HepG2 (cell line): Measurements from ENCODE around the gene AFG1L. TPM values are rescaled to one million over a fixed set of nuclear protein-coding genes. Genes with fewer than 3 reads are reported as not detected.

Experiments used
- ARID2 ChIP-seq: sonication (generic); formaldehyde crosslinking; IDR thresholded peaks from 2 replicates; pipeline ENCODE4 v1.8.1; 2022; ENCODE audit warnings: mild to moderate bottlenecking, missing genetic modification reagents, borderline replicate concordance
- BCL6 ChIP-seq: IDR thresholded peaks from 2 replicates; pipeline ENCODE4 v1.6.1; 2016; ENCODE audit warnings: missing genetic modification reagents, missing compliant biosample characterization
- CEBPG ChIP-seq: IDR thresholded peaks from 2 replicates; pipeline ENCODE4 v1.6.1; 2016
- CENPX ChIP-seq: sonication (generic); formaldehyde crosslinking; IDR thresholded peaks from 2 replicates; pipeline ENCODE4 v1.9.0; 2021; ENCODE audit warnings: mild to moderate bottlenecking, missing genetic modification reagents, moderate library complexity
- CHD4 ChIP-seq: fragments of 200-600 bp; sonication (generic); IDR thresholded peaks from 2 replicates; pipeline ENCODE4 v1.7.0; 2017; ENCODE audit warnings: mild to moderate bottlenecking, low read length, borderline replicate concordance
- EED ChIP-seq: sonication (generic); formaldehyde crosslinking; IDR thresholded peaks from 2 replicates; pipeline ENCODE4 v1.5.0; 2020; ENCODE audit warnings: mild to moderate bottlenecking, missing genetic modification reagents
- HDAC2 ChIP-seq: sonication (generic); formaldehyde crosslinking; IDR thresholded peaks from 2 replicates; pipeline ENCODE4 v1.4.0; 2020; ENCODE audit warnings: missing genetic modification reagents
- HOXA7 ChIP-seq: sonication (generic); formaldehyde crosslinking; IDR thresholded peaks from 2 replicates; pipeline ENCODE4 v1.8.1; 2022; ENCODE audit warnings: mild to moderate bottlenecking, missing genetic modification reagents, moderate library complexity
- KDM5A ChIP-seq: fragments of 200-600 bp; sonication (generic); IDR thresholded peaks from 2 replicates; pipeline ENCODE4 v1.7.0; 2018; ENCODE audit warnings: antibody characterized with exemption, mild to moderate bottlenecking, low read length, borderline replicate concordance
- NCOA5 ChIP-seq: sonication (generic); formaldehyde crosslinking; IDR thresholded peaks from 2 replicates; pipeline ENCODE4 v1.4.0; 2020; ENCODE audit warnings: missing genetic modification reagents
- PRPF4 ChIP-seq: fragments of 200-400 bp; formaldehyde crosslinking; IDR thresholded peaks from 2 replicates; pipeline ENCODE4 v1.6.1; 2016; ENCODE audit warnings: low read length, low read depth; ENCODE audit not compliant: poor library complexity, severe bottlenecking
- RARA ChIP-seq: IDR thresholded peaks from 2 replicates; pipeline ENCODE4 v1.6.1; 2016; ENCODE audit warnings: missing genetic modification reagents, missing compliant biosample characterization
- SALL1 ChIP-seq: sonication (generic); formaldehyde crosslinking; IDR thresholded peaks from 2 replicates; pipeline ENCODE4 v1.8.0; 2022; ENCODE audit warnings: mild to moderate bottlenecking, missing genetic modification reagents
- SETDB1 ChIP-seq: sonication (generic); formaldehyde crosslinking; IDR thresholded peaks from 2 replicates; pipeline ENCODE4 v1.5.1; 2020; ENCODE audit warnings: missing genetic modification reagents, mild to moderate bottlenecking, borderline replicate concordance
- SP1 ChIP-seq, 2 experiments: fragments of 450-650 bp in 1 of 2; sonication (generic) in 1 of 2; formaldehyde crosslinking in 1 of 2; IDR thresholded peaks; 2 replicates each; pipeline versions ENCODE4 v1.4.0 to v1.6.1; 2016 to 2020; ENCODE audit warnings: missing genetic modification reagents in 1 of 2
- SRF ChIP-seq: IDR thresholded peaks from 2 replicates; pipeline ENCODE4 v1.6.1; 2011; ENCODE audit warnings: mild to moderate bottlenecking, low read depth, low read length, moderate library complexity
- STAG1 ChIP-seq: sonication (generic); formaldehyde crosslinking; IDR thresholded peaks from 2 replicates; pipeline ENCODE4 v1.4.0; 2020; ENCODE audit warnings: missing genetic modification reagents
- SYNCRIP ChIP-seq: fragments of 200-400 bp; formaldehyde crosslinking; IDR thresholded peaks from 2 replicates; pipeline ENCODE4 v1.6.1; 2018; ENCODE audit warnings: mild to moderate bottlenecking, low read depth, low read length; ENCODE audit not compliant: insufficient read depth
- YEATS4 ChIP-seq: sonication (generic); formaldehyde crosslinking; IDR thresholded peaks from 2 replicates; pipeline ENCODE4 v1.4.0; 2020; ENCODE audit warnings: missing genetic modification reagents, borderline replicate concordance
- ZEB1 ChIP-seq: IDR thresholded peaks from 2 replicates; pipeline ENCODE4 v1.6.1; 2012; ENCODE audit warnings: mild to moderate bottlenecking, low read depth, inconsistent platforms; ENCODE audit not compliant: insufficient replicate concordance
- ZFAT ChIP-seq: sonication (generic); formaldehyde crosslinking; conservative IDR thresholded peaks from 2 replicates; pipeline ENCODE4 v1.8.1; 2023; ENCODE audit warnings: missing genetic modification reagents, inconsistent platforms
- ZFX ChIP-seq: sonication (generic); formaldehyde crosslinking; IDR thresholded peaks from 2 replicates; pipeline ENCODE4 v1.4.0; 2020; ENCODE audit warnings: mild to moderate bottlenecking, low read depth, missing genetic modification reagents, moderate library complexity
- ZNF20 ChIP-seq: sonication (generic); formaldehyde crosslinking; IDR thresholded peaks from 2 replicates; pipeline ENCODE4 v1.4.0; 2020; ENCODE audit warnings: mild to moderate bottlenecking, moderate library complexity, missing genetic modification reagents
- ZNF614 ChIP-seq: IDR thresholded peaks from 2 replicates; pipeline ENCODE4 v1.6.1; 2018; ENCODE audit warnings: missing biosample characterization, missing genetic modification reagents, inconsistent platforms, borderline replicate concordance
- polyA plus RNA-seq, 8 experiments: library from polyadenylated mRNA; depleted of rRNA in 3 of 8; stranded (reverse) in 7 of 8; unstranded in 1 of 8; fragments of >200 nt; fragmentation: Illumina TruSeq in 4 of 8; extraction: Trizol in 4 of 8; gene quantifications; 2 replicates each; pipeline versions ENCODE4 v1.2.1 to v1.2.3, GENCODE V29; 2011 to 2016; ENCODE audit warnings: low read depth in 4 of 8, missing spikeins in 1 of 8, mixed read lengths in 1 of 8; ENCODE audit not compliant: insufficient read depth in 1 of 8
- total RNA-seq, 5 experiments: library from RNA; depleted of rRNA; stranded (reverse); fragments of >200 nt; fragmentation: Illumina TruSeq; extraction: Trizol; gene quantifications; 2 replicates each; pipeline ENCODE4 v1.2.3, GENCODE V29; 2016; ENCODE audit warnings: low read depth in 1 of 5
- TF ChIP-seq, protein P1 (sequence below): fragments of 450-650 bp; IDR thresholded peaks from 2 replicates; pipeline ENCODE4 v1.6.1; 2017
- TF ChIP-seq, protein P2 (sequence below): sonication (generic); formaldehyde crosslinking; IDR thresholded peaks from 2 replicates; pipeline ENCODE4 v1.4.0; 2020; ENCODE audit warnings: missing genetic modification reagents
- TF ChIP-seq, protein P3 (sequence below), 2 experiments: fragments of 450-650 bp in 1 of 2; sonication (generic) in 1 of 2; formaldehyde crosslinking; IDR thresholded peaks; 2 replicates each; pipeline versions ENCODE4 v1.5.0 to v1.8.0; 2020 to 2022; ENCODE audit warnings: mild to moderate bottlenecking in 1 of 2, missing genetic modification reagents in 1 of 2

Gene AFG1L
- total and polyA plus RNA-seq, 2 of the 13 experiments (the other 11 are each of a cell fraction or from before 2014, with no cell fraction given) = 3.1 to 14.0 TPM

DNA sequence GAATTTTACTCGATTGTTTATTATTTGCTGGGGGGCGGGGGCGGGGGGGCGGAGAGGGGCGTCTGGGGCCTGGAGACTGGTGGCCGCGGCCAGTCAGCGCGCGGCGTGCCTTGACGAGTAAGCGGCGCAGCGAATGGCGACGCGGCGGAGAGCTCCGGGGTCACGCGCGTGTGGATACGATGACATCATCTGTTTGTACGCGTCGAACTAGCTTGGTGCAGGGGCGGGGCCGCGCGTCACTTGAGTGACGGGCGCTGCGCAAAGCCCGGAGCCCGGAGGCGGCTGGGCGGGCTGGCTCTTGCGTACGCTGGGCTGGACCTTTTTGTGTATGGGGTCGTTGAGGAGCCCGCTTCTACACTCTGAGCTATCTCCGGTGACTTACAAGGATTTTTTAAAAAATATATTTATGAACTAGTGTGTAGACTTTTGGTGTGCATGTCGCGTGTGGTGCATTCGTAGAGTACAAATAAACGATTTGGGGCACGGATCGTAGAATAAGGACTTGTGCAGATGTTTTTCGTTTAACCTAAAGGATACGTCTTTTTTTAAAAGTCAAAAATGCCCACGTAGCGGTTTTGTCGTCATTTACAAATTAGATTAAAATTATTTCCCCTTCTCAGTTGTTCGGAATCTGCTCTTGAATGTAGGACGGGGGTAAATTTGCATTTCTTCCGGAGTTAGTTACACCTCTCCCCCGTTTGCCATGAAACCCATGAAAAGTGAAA, 263.7 kb downstream of the AFG1L start (continued):
- TF ChIP-seq SETDB1 (CRISPR knock-in tag) (no peak), CENPX (CRISPR knock-in tag) (no peak), HDAC2 (CRISPR knock-in tag) (peak; percentile 65), ZFX (CRISPR knock-in tag) (0 out of 2 replicates have a peak, but pooled peaks have one; percentile 2), SRF (no peak), SP1 (IDR thresholded peaks at IDR 0.05) (no peak), SP1 (CRISPR knock-in tag; IDR thresholded peaks at IDR 0.05) (peak; percentile 99), ZFAT (CRISPR knock-in tag) (no peak), CEBPG (CRISPR knock-in tag) (peak; percentile 67), EED (CRISPR knock-in tag) (no peak), STAG1 (peak; percentile 34; the same call in 1 of the 2 replicates), PRPF4 (no peak), HOXA7 (CRISPR knock-in tag) (no peak), ZNF20 (CRISPR knock-in tag) (no peak), SYNCRIP (no peak), SALL1 (CRISPR knock-in tag) (peak; percentile 53), YEATS4 (CRISPR knock-in tag) (peak; percentile 71), ZNF614 (CRISPR knock-in tag) (peak; percentile 73; the same call in 1 of the 2 replicates), BCL6 (CRISPR knock-in tag) (peak; percentile 40; the same call in 1 of the 2 replicates), KDM5A (peak; percentile 52; the same call in 1 of the 2 replicates), CHD4 (no peak), NCOA5 (CRISPR knock-in tag) (no peak), ARID2 (CRISPR knock-in tag) (0 out of 2 replicates have a peak, but pooled peaks have one; percentile 41), ZEB1 (no peak), RARA (peak; percentile 30; the same call in 1 of the 2 replicates)
- TF ChIP-seq, protein P1, sequence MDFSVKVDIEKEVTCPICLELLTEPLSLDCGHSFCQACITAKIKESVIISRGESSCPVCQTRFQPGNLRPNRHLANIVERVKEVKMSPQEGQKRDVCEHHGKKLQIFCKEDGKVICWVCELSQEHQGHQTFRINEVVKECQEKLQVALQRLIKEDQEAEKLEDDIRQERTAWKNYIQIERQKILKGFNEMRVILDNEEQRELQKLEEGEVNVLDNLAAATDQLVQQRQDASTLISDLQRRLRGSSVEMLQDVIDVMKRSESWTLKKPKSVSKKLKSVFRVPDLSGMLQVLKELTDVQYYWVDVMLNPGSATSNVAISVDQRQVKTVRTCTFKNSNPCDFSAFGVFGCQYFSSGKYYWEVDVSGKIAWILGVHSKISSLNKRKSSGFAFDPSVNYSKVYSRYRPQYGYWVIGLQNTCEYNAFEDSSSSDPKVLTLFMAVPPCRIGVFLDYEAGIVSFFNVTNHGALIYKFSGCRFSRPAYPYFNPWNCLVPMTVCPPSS = no peak
- TF ChIP-seq, protein P2, sequence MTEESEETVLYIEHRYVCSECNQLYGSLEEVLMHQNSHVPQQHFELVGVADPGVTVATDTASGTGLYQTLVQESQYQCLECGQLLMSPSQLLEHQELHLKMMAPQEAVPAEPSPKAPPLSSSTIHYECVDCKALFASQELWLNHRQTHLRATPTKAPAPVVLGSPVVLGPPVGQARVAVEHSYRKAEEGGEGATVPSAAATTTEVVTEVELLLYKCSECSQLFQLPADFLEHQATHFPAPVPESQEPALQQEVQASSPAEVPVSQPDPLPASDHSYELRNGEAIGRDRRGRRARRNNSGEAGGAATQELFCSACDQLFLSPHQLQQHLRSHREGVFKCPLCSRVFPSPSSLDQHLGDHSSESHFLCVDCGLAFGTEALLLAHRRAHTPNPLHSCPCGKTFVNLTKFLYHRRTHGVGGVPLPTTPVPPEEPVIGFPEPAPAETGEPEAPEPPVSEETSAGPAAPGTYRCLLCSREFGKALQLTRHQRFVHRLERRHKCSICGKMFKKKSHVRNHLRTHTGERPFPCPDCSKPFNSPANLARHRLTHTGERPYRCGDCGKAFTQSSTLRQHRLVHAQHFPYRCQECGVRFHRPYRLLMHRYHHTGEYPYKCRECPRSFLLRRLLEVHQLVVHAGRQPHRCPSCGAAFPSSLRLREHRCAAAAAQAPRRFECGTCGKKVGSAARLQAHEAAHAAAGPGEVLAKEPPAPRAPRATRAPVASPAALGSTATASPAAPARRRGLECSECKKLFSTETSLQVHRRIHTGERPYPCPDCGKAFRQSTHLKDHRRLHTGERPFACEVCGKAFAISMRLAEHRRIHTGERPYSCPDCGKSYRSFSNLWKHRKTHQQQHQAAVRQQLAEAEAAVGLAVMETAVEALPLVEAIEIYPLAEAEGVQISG (CRISPR knock-in tag) = peak; percentile 45; the same call in 1 of the 2 replicates
- TF ChIP-seq, protein P3, sequence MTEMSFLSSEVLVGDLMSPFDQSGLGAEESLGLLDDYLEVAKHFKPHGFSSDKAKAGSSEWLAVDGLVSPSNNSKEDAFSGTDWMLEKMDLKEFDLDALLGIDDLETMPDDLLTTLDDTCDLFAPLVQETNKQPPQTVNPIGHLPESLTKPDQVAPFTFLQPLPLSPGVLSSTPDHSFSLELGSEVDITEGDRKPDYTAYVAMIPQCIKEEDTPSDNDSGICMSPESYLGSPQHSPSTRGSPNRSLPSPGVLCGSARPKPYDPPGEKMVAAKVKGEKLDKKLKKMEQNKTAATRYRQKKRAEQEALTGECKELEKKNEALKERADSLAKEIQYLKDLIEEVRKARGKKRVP (CRISPR knock-in tag; IDR thresholded peaks at IDR 0.05) = peak in 1 of 2 experiments; percentile 62; a peak in 1 of 4 replicates
